Hair follicular keratinocyte (primary cell): ENCODE measurements around the gene PGAM4. TPM values are rescaled to one million over a fixed set of nuclear protein-coding genes. Genes with fewer than 3 reads are reported as not detected.

Source experiments
- total RNA-seq: library from RNA; depleted of rRNA; stranded (reverse); fragments of >200 nt; gene quantifications from 2 replicates; pipeline ENCODE4 v1.2.3, GENCODE V29; 2015

PGAM4 gene
- not detected in 2 replicates for total RNA-seq

GRCh38 chrX:77969538-77969937 lies at the start of gene PGAM4:
Gene PGAM4, minus strand, starts transcription at chrX:77969638. Its CDS starts 0 bp downstream, at chrX:77969638.

Other genes with a start within 250 kb of the PGAM4 start
- 19.3 and 45.4 TPM in 2 replicates for gene ATRX, start 183.4 kb downstream of the PGAM4 start, total RNA-seq
- 40.0 and 66.0 TPM in 2 replicates for gene MAGT1, start 74.2 kb downstream of the PGAM4 start, total RNA-seq
- gene COX7B, start 70.2 kb downstream of the PGAM4 start, total RNA-seq, result 364 and 447 TPM in 2 replicates
- gene ATP7A, start 58.9 kb downstream of the PGAM4 start, total RNA-seq, result 2.3 and 2.6 TPM in 2 replicates
- gene PGK1, start 134.6 kb upstream of the PGAM4 start, total RNA-seq, result 217 and 317 TPM in 2 replicates
- gene TAF9B, start 170.0 kb upstream of the PGAM4 start, total RNA-seq, result 14.4 and 16.2 TPM in 2 replicates